ENCODE data around the gene EPHB3.

EPHB3 gene

GRCh38 chr3:184543256-184543655 is 18.3 kb upstream of the EPHB3 start:
- DNase-seq (ENCODE audit: extremely low read depth in 1 of 2, low read depth in 1 of 2) = no peak

DNA sequence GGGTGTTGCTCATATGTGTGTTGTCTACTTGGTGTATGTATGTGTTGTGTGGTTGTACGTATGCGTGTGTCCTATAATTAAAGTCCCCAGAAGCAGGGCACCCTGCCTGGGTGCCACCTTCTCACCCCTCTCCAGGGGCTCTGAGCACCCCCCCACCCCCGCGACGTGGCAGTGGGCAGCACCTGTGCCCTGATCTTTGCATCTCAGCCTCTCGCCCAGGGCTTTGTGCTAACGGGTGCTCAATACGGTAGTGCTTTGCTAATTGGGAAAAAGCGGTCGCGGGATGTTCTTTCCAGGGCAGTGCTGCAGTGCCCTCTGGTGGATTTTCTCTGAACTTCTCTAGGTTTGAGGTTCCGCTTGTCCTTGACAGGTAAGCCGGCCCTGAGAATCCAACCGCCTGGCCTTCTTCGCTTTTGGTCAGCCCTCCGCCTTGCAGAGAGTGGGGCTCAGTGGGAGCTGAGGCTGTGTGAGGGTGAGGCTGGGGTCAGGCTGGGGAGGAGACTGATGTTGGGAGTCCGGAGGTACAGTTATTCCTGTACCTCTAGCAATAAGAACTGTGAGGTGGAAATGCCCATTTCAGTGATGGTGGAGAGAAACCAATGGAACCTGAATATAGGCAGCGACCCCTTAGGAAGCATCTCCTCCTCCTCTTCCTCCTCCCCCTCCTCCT is 17.6 kb upstream of the EPHB3 start:
- DNase-seq (ENCODE audit: extremely low read depth in 1 of 2, low read depth in 1 of 2) = peak; percentile 25 to 56

- DNase-seq (ENCODE audit: extremely low read depth in 1 of 2, low read depth in 1 of 2) = no peak
These were observed 17.1 kb upstream of the EPHB3 start for GRCh38 chr3:184544513-184544861.

DNA sequence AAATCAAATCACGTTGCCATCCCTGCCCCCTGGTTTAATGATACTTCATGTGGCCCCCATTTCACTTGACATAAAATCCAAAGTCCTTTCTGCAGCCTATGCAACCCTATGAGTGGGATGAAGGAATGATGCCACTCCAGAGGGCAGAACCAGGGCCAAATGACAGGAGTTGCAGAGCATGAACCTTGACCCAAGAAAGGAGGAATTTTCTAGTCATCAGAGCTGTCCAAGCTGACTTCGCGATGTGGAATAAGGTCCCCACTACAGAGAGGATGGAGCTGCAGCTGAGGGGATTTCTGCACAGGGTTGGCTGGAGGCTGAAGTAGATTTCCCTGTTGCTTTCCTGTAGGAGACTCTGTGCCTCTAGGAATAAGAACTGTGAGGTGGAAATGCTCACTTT is 15.8 kb upstream of the EPHB3 start:
- DNase-seq (ENCODE audit: extremely low read depth in 1 of 2, low read depth in 1 of 2) = no peak

DNA sequence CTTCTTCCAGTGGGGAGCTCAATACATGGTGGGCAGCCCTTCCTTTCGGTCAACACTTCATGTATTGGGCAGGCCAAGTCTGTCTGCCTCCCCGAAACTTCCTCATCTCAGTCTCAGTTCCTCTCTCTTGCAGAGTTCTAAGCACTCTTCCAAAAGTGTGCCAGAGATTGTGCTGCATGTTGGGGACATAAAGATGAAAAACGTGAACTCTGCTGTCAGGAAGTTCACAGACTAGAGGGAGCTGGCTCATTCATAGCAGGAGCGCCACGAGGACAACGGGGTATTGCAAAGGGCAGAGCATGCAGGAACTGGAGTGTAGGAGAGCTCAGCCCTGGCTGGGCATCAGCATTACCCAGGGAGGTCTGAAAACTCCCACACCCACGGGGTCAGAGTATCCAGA is 15.3 kb upstream of the EPHB3 start:
- DNase-seq (ENCODE audit: extremely low read depth in 1 of 2, low read depth in 1 of 2) = no peak

GRCh38 chr3:184549796-184550577 is 11.6 kb upstream of the EPHB3 start:
- no peak for DNase-seq (ENCODE audit: extremely low read depth in 1 of 2, low read depth in 1 of 2)

GRCh38 chr3:184551103-184551502 is 10.5 kb upstream of the EPHB3 start:
- DNase-seq (ENCODE audit: extremely low read depth in 1 of 2, low read depth in 1 of 2) = no peak

- no peak for DNase-seq (ENCODE audit: extremely low read depth in 1 of 2, low read depth in 1 of 2)
These were observed 9.8 kb upstream of the EPHB3 start for GRCh38 chr3:184551614-184552256.

GRCh38 chr3:184552296-184552695 is 9.3 kb upstream of the EPHB3 start:
- DNase-seq (ENCODE audit: extremely low read depth in 1 of 2, low read depth in 1 of 2) = no peak

- DNase-seq (ENCODE audit: extremely low read depth in 1 of 2, low read depth in 1 of 2) = no peak
These were observed 8.7 kb upstream of the EPHB3 start for GRCh38 chr3:184552863-184553262.

DNA sequence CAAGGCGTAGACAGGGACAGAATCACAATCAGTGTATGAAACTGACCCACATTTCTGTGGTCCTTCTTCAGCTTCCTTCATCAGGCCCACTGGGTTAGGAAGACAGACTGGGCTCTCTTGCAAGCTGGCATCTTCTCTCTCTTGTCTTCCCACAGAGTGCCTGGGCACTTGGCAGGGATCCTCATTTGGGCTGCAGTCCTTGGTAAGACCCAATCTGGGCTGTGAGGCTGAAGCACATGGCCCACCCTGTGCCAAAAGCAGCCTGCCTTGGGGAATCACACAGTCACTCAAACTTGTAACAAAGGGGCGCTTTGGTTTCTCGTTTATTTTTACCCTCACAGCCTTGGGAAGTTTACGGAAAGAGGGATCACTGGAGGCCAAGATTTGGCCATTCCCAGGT is 8.2 kb upstream of the EPHB3 start:
- DNase-seq (ENCODE audit: extremely low read depth in 1 of 2, low read depth in 1 of 2) = no peak

GRCh38 chr3:184554461-184554860 is 7.1 kb upstream of the EPHB3 start:
- no peak for DNase-seq (ENCODE audit: extremely low read depth in 1 of 2, low read depth in 1 of 2)

DNA sequence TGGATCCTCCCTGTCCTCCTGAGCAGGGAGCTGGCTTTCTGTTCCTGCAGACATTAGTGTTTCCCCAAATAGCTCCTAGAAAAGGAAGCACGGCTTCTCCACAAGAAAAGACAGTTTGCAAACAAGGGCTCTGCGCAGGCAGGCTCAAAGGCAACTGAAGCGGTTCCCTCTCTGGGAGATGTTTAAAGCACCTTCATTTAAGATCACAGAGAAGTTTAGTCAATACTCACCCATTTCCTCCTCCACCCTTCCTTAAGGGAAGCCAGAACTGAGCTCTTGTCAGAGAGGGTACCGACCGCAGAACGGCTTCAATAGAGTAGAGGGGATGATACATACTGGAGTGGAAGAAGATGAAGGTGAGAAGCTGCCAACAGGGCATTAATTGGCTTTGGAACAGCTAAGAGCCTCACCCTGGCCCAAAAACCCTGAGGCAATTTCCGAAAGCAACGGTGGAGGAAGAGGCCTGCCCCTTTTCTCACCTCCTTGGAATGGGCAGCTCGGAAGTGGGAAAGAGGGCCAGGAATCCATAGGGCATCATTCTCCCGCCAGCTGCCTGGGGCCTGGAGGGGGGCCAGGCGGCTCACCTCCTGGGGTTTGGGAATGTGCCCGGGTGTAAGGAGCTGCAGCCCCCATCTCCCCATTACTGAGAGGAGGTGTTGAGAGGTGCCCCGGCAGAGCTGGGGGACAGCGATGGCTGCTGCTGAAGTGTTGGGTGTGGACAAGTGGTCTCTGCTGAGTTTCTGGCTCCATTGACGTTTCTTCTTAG is 4.8 kb upstream of the EPHB3 start:
- DNase-seq (ENCODE audit: extremely low read depth in 1 of 2, low read depth in 1 of 2) = no peak

GRCh38 chr3:184557348-184557950 is 4.1 kb upstream of the EPHB3 start:
- no peak for DNase-seq (ENCODE audit: extremely low read depth in 1 of 2, low read depth in 1 of 2)

GRCh38 chr3:184558726-184559125 is 2.9 kb upstream of the EPHB3 start:
- no peak for DNase-seq (ENCODE audit: extremely low read depth in 1 of 2, low read depth in 1 of 2)

DNA sequence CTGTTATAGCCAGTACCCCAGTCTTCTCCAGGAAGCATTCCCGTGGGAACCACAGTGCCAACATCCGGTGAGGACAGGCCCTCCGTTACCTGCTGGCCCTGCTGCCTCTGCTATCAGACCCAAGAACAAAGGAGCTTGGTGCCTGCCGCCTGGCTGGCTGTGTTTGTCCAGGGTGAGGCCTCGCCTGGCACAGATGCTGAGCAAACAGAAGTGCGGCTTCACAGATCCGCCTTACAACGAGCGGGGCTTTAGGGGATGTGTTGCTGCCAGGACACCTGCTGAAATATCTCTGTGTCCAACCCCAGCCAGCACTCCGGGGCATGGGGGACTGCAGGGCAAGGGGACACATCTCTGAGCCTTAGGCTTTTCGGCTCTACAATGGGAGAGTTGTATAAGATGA is 2.2 kb upstream of the EPHB3 start:
- DNase-seq (ENCODE audit: extremely low read depth in 1 of 2, low read depth in 1 of 2) = no peak

GRCh38 chr3:184560531-184560930 is 1.1 kb upstream of the EPHB3 start:
- DNase-seq (ENCODE audit: extremely low read depth in 1 of 2, low read depth in 1 of 2) = no peak

DNA sequence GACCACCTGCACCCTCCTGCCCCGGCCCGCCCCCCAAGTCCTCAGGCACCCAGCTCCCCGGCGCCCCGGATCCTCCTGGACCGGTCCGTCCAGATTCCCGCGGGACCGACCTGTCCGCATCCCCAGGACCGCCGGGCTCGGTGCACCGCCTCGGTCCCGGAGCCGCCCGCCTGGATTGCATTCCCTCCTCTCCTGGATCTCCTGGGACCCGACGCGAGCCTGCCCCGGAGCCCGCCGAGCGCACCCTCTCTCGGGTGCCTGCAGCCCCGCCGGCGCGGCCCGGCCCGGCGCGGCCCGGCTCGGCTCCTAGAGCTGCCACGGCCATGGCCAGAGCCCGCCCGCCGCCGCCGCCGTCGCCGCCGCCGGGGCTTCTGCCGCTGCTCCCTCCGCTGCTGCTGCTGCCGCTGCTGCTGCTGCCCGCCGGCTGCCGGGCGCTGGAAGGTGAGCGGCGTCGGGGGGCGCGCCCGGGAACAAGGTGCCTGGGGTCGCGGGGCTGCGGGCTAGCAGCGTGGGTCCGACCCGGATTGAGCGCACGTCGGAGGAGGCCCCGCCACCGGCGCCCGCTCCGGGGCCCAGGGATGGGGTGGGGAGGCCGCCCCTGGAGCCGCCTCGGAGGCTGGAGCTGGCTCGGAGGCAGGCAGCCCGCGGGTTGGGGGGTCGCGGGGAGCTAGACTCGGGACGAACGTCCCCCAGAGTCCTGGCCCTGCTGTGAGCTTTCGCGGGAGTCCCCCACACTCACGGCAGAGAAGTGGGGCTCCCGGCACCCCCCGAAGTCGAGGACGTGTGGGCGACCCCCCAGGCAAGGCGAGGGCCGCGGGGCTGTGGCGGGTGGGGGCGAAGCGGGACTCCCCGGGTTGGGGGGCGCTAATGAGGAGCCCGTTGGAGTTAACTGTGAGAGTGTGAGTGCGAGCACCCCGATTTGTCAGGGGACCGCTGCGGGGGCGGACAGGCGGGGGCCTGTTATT is 610 bp downstream of the EPHB3 start:
- no peak for DNase-seq (ENCODE audit: extremely low read depth in 1 of 2, low read depth in 1 of 2)

DNA sequence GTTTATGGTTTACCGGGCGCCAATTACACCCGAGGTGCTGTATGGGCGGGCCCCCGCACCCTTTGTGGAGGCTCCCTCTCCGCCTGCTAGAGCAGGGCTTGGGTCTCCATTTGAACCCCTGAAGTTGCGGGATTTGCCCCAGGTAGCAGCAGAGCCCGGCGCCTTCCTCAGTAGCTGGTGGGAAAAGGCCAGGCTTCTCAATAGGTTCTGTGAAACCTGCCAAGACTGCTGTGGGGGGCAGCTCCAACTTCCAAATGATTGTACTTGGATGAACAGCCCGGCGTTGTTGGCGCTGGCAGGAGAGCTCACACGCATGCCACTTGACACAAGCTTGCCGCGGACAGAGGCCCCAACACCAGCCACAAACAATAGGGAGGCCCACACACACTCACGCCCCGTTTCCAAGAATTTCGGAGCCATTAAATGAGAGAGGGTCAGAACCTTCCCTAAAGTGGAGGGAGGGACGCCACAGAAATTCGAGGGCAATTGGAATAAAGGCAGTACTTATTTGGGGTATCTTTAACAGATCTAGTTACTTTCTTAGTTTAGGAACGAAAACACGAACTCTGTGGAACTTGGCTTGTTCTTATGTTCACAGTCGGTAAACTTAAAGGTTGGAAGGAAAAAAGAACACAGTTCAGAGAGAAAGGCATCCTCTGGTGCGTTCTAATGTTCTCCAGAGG is 1.4 kb downstream of the EPHB3 start:
- no peak for DNase-seq (ENCODE audit: extremely low read depth in 1 of 2, low read depth in 1 of 2)

Measured in stimulated activated CD8-positive, alpha-beta memory T cell treated with anti-CD3 and anti-CD28 coated beads, Interleukin-7, amount 100 ng/mL, for 48 hours (primary cell).